HG03139 (cell line): ENCODE measurements around the gene DDX6.
"Not testable (repeated sequence)": the region's sequence is repeated elsewhere in the genome, so short reads cannot be mapped to it uniquely, and the experiment has no call there.

ENCODE experiments used
- ATAC-seq: cut with Tn5 transposase; IDR thresholded peaks from one replicate; pipeline ENCODE4 v1.9.1; 2021; ENCODE audit not compliant: unreplicated experiment

Gene DDX6, protein sequence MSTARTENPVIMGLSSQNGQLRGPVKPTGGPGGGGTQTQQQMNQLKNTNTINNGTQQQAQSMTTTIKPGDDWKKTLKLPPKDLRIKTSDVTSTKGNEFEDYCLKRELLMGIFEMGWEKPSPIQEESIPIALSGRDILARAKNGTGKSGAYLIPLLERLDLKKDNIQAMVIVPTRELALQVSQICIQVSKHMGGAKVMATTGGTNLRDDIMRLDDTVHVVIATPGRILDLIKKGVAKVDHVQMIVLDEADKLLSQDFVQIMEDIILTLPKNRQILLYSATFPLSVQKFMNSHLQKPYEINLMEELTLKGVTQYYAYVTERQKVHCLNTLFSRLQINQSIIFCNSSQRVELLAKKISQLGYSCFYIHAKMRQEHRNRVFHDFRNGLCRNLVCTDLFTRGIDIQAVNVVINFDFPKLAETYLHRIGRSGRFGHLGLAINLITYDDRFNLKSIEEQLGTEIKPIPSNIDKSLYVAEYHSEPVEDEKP

GRCh38 chr11:118791111-118791960 is at the start of gene DDX6:
DDX6 (minus strand) TSS chr11:118791164; CDS start chr11:118786251, 4,913 bp downstream.
- ATAC-seq = peak; percentile 39

DNA sequence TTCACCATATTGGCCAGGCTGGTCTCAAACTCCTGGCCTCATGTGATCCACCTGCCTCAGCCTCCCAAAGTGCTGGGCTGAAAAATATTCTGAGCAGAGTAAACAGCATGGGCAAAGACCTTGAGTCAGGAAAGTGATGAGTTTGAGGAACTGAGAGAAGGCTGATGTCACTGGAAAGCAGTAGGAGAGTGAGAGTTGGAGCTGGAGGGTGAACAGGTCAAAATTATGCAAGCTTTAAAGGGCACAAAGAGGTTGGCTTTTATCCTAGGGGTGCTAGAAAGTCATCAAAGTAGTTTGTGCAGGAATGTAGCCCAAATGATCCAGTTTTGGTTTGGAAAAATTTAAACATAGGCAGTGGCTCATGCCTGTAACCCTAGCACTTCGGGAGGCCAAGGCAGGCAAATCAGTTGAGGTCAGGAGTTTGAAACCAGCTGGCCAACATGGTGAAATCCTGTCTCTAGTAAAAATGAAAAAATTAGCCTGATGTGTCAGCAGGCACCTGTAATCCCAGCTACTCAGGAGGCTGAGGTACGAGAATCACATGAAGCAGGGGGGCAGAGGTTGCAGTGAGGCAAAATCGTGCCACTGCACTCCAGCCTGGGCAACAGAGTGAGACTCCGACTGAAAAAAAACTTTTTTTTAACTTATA is 48.1 kb upstream of the DDX6 start:
- ATAC-seq = peak; percentile 65

DNA sequence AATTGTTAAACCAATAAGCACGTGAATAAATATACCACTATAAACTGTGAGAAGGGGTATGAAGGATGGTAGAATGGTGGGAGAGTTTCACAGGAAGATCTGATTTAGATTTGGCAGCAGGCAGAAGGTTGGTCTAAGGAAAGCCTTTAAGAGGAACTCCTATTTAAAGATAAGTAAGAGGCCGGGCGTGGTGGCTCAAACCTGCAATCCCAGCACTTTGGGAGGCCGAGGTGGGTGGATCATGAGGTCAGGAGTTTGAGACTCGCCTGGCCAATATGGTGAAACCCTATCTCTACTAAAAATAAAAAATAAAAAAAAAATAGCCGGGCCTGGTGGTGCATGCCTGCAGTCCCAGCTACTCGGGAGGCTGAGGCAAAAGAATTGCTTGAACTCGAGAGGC is 46.9 kb upstream of the DDX6 start:
- no peak for ATAC-seq

DNA sequence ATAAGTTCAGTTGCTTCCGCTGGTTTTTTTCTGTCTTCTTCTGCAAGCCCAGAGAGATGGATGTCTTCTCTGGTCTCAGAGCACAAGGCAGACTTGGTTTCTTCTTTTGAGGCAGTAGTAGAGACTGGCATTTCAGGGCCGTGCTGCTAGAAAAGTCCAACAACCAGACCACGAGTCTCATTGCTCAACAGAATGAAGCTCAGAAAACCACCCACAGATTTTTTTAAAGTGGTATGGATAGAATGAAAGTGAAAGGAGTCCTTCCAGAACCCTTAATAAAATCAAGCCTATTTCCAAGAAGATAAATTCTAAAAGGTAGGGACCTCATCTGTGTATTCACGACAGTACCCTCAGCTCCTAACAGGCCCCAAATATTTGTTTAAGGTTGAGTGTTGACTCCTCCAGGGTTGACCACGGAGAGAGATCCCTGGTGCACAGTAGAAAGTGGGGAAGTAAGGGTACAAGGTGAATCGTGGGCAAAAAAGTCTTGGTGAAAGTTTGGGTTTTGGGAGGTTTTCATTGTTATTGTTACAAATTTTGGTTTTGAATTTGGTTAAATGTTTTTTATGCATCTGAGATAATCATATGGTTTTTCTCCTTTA is 43.6 kb upstream of the DDX6 start:
- ATAC-seq = no peak

DNA sequence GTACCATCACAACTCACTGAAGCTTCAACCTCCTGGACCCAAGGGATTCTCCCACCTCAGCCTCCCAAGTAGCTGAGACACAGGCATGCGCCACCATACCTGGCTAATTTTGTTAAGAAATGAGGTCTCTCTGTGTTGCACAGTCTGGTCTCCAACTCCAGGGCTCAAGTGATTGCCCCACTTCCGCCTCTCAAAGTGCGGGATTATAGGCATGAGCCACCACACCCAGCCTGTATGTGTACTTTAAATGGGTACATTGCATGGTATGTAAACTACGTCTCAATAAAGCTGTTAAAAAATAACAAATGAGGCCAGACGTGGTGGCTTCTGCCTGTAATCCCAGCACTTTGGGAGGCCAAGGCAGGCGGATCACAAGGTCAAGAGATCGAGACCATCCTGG is 36.2 kb upstream of the DDX6 start:
- ATAC-seq = no peak

GRCh38 chr11:118822936-118823510 is 32.1 kb upstream of the DDX6 start:
- not testable (repeated sequence) for ATAC-seq

DNA sequence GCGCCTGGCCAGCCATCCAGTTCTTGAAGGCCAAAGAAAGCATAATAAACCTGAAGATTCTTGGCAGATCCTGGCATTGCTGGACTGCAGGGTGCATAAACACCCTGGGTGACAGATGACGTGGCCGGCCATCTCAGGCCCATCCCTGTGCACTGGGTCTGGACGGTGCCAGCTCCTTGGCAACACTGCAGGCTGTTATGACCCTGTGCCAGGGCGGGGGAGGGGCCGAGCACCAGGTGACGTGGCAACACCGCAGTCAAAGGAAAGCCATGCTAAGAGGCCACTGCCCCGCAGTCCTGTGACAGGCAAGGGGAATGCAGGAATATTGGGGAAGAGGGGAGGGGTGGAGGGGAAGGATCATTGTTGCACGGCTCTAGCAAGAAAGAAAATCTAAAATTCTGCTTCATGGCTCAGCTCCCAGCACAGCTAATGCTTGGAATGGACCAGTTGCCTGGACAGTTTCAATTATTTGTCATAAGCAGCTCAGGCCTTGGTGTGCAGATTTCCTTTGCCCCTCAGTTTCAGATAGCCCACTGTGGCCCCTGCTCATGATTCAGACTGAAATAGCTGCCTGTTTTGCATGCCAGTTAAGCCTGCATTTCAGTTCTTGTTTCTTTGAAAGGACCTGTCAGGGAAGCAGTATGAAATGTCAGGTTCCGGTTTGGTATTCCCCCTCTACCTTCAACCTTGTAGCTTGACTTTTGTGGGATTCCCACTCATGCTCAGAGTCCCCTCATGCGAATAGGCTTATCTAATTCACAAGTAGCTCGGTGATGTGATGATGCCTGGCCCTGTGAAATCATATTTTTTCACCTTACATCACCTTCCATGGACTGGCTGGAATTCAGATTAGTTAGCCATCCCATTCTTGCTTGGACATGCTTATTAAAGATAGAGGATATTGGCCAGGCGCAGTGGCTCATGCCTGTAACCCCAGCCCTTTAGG is 29.7 kb upstream of the DDX6 start:
- peak; percentile 74 for ATAC-seq

GRCh38 chr11:118820025-118820379 is 29.0 kb upstream of the DDX6 start:
- ATAC-seq = not testable (repeated sequence)

DNA sequence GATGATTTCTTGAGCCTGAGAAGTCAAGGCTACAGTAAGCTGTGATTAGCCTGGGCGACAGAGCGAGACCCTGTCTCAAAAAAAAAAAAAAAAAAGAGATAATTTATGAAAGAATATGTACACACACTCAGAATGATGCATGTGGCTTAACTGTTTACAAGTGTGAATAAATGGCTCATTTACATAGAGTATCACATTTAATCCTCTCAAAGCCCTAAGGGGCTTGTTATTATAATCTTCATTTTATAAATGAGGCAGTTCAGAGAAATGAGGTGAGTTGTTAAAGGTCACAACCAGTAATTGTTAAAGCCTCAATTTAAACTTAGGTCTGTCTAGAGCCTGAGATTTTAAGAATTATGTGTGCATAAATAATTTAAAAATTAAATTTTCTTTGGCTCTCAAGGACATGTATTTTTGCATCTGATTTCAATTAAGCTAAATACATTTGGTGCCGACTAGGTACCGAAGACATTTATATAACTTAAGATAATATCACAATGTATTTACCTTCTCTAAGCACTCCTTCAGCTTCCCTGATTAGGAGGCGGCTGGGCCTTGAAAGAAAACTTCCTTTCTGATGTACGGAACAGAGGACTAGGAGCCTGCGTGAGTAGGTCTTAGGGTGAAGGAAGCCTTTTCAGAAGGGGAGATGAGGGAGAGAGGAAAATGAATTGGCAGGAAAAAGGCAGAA is 28.5 kb upstream of the DDX6 start:
- ATAC-seq = no peak

- no peak for ATAC-seq
Measured at GRCh38 chr11:118818130-118818529, 27.2 kb upstream of the DDX6 start.

DNA sequence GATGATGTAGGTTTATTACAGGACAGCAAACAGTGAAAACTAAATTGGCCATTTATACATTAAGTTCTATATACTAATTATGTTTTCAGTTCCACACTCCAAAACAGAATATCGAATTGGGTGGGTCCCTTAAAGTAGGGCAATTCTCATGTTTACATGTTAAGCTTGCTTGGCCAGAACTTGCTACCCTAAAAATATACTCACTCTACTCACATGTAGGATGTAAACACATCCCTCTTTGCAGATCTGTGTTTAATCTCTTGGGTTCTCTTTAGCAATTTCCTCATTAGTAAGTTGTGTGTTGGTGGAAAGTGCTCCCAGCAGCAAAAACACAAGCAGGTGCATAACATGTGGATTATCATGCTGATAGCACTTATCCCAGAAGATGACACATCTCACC is 22.6 kb upstream of the DDX6 start:
- no peak for ATAC-seq

- ATAC-seq = no peak
Measured at GRCh38 chr11:118812485-118812884, 21.5 kb upstream of the DDX6 start.

GRCh38 chr11:118807800-118808778 is 17.1 kb upstream of the DDX6 start:
- no peak for ATAC-seq

- no peak for ATAC-seq
Measured at GRCh38 chr11:118806400-118806799, 15.4 kb upstream of the DDX6 start.

GRCh38 chr11:118804094-118804493 is 13.1 kb upstream of the DDX6 start:
- no peak for ATAC-seq

DNA sequence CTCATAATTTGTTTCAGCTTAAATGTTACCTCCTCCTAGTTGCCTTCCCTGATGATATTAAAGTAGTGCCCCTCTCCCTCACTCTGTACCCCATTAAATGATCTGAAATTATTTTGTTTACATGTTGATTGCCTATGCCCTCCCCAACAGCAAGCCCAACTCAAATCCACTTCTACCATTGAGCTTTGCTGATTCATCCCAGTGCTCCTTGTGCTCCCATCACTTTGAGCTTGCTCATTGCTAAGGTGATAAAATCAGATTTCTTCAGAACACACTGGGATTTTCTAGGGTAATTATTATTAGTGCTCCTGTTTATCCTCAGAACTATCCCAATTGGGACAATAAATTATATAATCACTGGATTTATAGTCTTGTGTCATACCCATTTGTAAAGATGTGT is 8.4 kb upstream of the DDX6 start:
- ATAC-seq = no peak

DNA sequence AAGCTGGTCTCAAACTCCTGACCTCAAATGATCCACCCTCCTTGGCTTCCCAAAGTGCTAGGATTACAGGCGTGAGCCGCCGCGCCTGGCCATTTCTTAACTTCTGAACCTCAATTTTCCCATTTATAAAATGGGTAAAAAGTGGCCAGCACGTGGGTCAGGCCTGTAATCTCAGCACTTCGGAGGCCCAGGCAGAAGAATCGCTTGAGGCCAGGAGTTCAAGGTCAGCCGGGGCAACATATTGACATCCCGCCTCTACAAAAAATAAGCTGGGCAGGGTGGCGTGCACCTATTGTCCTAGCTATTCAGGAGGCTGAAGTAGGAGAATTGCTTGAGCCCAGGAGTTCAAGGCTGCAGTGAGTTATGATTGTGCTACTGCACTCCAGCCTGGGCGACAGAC is 6.5 kb upstream of the DDX6 start:
- ATAC-seq = no peak

- peak; percentile 56 for ATAC-seq
Measured at GRCh38 chr11:118792570-118793124, 1.7 kb upstream of the DDX6 start.
